Activated CD8-positive, alpha-beta T cell treated with anti-CD3 and anti-CD28 coated beads for 36 hours (primary cell): ENCODE results near the gene MGRN1. TPM values are rescaled to one million over a fixed set of nuclear protein-coding genes. Genes with fewer than 3 reads are reported as not detected.

ENCODE experiments used
- ATAC-seq: fragments of 200-7000 bp; cut with Tn5 transposase; one replicate; pipeline ENCODE4 v1.10.0; 2021; ENCODE audit warnings: mild to moderate bottlenecking, moderate library complexity
- CTCF ChIA-PET: fragments of 350-600 bp; sonication (Branson Sonifier 250); formaldehyde crosslinking; loops from one replicate; lab custom pipeline; 2021; ENCODE audit warnings: antibody characterized with exemption; lab: Charles Lee
- POLR2A ChIA-PET: fragments of 350-600 bp; sonication (Branson Sonifier 250); formaldehyde crosslinking; loops from one replicate; lab custom pipeline; 2021; ENCODE audit warnings: antibody characterized with exemption; lab: Charles Lee
- DNase-seq: peaks from one replicate; pipeline ENCODE4 v3.0.0-alpha.2; 2020
- H3K27ac Mint-ChIP-seq: one replicate; pipeline ENCODE4 v1.8.0; 2021; ENCODE audit warnings: mild to moderate bottlenecking, mixed read lengths
- H3K27me3 Mint-ChIP-seq: one replicate; pipeline ENCODE4 v1.8.0; 2021; ENCODE audit warnings: mixed read lengths
- H3K36me3 Mint-ChIP-seq: one replicate; pipeline ENCODE4 v1.8.0; 2021; ENCODE audit warnings: low read depth, mixed read lengths
- H3K4me1 Mint-ChIP-seq: one replicate; pipeline ENCODE4 v1.8.0; 2021; ENCODE audit warnings: low read depth, mixed read lengths
- H3K4me3 Mint-ChIP-seq: one replicate; pipeline ENCODE4 v1.8.0; 2021; ENCODE audit warnings: mild to moderate bottlenecking, moderate library complexity, mixed read lengths
- H3K9me3 Mint-ChIP-seq: one replicate; pipeline ENCODE4 v1.8.0; 2021; ENCODE audit warnings: mixed read lengths
- intact Hi-C: fragments of 100-400 bp; cut with micrococcal nuclease; formaldehyde crosslinking; loops from one replicate; pipeline ENCODE4 v1.10.0; 2022
- total RNA-seq, 2 experiments: library from RNA; stranded (reverse); gene quantifications; one replicate each; pipeline ENCODE4 v1.2.3, GENCODE V29; 2021
- TF ChIP-seq, protein P1 (sequence below): fragments of 200-600 bp; IDR thresholded peaks from one replicate; pipeline ENCODE4 v1.8.0; 2022; ENCODE audit warnings: antibody characterized with exemption, mild to moderate bottlenecking

The MGRN1 gene
- total RNA-seq, 2 experiments from 2014 or later = 67.6 to 70.8 TPM

GRCh38 chr16:4602331-4602730 lies 22.3 kb upstream of the MGRN1 start:
- no peaks in the 10 kb centered on the region for H3K4me1 Mint-ChIP-seq
- DNase-seq (no peak), ATAC-seq (no peak)
- intact Hi-C loops = no loop called here
- no peak overlapping the region for H3K4me3 Mint-ChIP-seq
- no peak overlapping the region for H3K27ac Mint-ChIP-seq
- H3K9me3 Mint-ChIP-seq = no peaks in the 10 kb centered on the region
- ChIA-PET POLR2A (no interaction called here), CTCF (no interaction called here)
- H3K36me3 Mint-ChIP-seq = no peaks in the 10 kb centered on the region
- TF ChIP-seq, protein P1, sequence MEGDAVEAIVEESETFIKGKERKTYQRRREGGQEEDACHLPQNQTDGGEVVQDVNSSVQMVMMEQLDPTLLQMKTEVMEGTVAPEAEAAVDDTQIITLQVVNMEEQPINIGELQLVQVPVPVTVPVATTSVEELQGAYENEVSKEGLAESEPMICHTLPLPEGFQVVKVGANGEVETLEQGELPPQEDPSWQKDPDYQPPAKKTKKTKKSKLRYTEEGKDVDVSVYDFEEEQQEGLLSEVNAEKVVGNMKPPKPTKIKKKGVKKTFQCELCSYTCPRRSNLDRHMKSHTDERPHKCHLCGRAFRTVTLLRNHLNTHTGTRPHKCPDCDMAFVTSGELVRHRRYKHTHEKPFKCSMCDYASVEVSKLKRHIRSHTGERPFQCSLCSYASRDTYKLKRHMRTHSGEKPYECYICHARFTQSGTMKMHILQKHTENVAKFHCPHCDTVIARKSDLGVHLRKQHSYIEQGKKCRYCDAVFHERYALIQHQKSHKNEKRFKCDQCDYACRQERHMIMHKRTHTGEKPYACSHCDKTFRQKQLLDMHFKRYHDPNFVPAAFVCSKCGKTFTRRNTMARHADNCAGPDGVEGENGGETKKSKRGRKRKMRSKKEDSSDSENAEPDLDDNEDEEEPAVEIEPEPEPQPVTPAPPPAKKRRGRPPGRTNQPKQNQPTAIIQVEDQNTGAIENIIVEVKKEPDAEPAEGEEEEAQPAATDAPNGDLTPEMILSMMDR = no peak
- no peaks in the 10 kb centered on the region for H3K27me3 Mint-ChIP-seq

GRCh38 chr16:4603624-4604170 lies 20.9 kb upstream of the MGRN1 start:
- H3K36me3 Mint-ChIP-seq = no peaks in the 10 kb centered on the region
- H3K4me3 Mint-ChIP-seq = no peak overlapping the region
- H3K27me3 Mint-ChIP-seq = no peaks in the 10 kb centered on the region
- DNase-seq (no peak), ATAC-seq (no peak)
- ChIA-PET CTCF (no interaction called here), POLR2A (no interaction called here)
- no peak overlapping the region for H3K27ac Mint-ChIP-seq
- TF ChIP-seq, protein P1 = no peak
- H3K4me1 Mint-ChIP-seq = no peaks in the 10 kb centered on the region
- H3K9me3 Mint-ChIP-seq = no peaks in the 10 kb centered on the region
- intact Hi-C loops = no loop called here

- CTCF ChIA-PET = no interaction called here
- H3K27me3 Mint-ChIP-seq = no peaks in the 10 kb centered on the region
Measured at GRCh38 chr16:4604401-4604800, 20.2 kb upstream of the MGRN1 start.

GRCh38 chr16:4606354-4606753 lies 18.3 kb upstream of the MGRN1 start:
- POLR2A ChIA-PET = no interaction called here
- no peaks in the 10 kb centered on the region for H3K4me1 Mint-ChIP-seq
- ATAC-seq (no peak), DNase-seq (no peak)
- no peaks in the 10 kb centered on the region for H3K36me3 Mint-ChIP-seq
- intact Hi-C loops = no loop called here
- no peak overlapping the region for H3K4me3 Mint-ChIP-seq
- no peaks in the 10 kb centered on the region for H3K27me3 Mint-ChIP-seq
- no peaks in the 10 kb centered on the region for H3K9me3 Mint-ChIP-seq
- TF ChIP-seq, protein P1 = no peak
- no peak overlapping the region for H3K27ac Mint-ChIP-seq
- CTCF ChIA-PET = no interaction called here

More at GRCh38 chr16:4604401-4604800, 20.2 kb upstream of the MGRN1 start:
- POLR2A ChIA-PET = interaction anchor here (0.6 kb wide), 1 partner anchor 9 kb away, joined by 3 read pairs; no protein-coding TSS in a partner anchor
- DNase-seq (no peak), ATAC-seq (no peak)
- no peaks in the 10 kb centered on the region for H3K4me1 Mint-ChIP-seq
- no peak overlapping the region for H3K27ac Mint-ChIP-seq
- intact Hi-C loops = no loop called here
- H3K36me3 Mint-ChIP-seq = no peaks in the 10 kb centered on the region
- no peaks in the 10 kb centered on the region for H3K9me3 Mint-ChIP-seq
- TF ChIP-seq, protein P1 = no peak
- no peak overlapping the region for H3K4me3 Mint-ChIP-seq

DNA sequence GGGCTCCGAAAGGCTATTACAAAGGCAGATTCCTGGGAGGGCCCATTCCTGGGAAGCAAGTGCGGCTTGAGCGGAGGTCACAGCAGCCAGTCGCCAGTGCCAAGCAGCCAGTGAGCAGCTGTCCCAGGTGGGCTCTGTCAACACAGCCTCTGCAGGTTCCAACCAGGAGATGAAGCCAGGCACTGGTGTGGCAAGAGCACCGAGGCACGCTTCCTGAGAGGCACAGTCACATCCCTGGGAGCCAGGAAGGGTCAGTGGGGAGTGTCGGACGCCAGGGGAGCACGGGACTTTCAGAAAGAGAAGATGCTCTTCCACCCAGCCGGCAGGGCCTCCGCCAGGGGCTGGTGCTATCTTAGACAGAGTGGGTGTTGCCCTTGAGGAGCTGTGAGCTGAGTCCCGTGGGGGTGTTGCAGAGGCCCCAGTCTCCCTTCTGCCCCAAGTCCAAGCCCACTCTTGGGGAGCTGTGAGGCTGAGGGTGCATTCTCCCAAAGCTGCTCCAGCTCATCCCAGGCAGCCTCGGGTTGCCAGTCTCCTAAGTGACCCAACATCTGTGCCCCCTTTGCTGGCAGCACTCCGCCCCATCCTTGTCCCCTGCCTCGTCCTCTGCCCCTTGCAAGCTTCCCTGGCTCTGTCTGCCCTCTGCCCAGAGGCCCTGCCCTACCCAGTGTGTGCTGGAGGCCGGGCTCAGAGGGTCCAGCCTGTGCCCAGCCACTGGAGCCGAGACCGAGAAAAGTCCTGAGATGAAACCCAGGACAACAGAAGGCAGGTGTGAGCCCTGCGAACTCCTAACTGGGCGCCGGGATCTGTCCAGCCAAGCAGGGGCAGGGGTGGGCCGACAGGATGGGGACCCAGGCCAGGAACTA lies 16.6 kb upstream of the MGRN1 start:
- intact Hi-C loops = no loop called here
- H3K9me3 Mint-ChIP-seq = no peaks in the 10 kb centered on the region
- ChIA-PET POLR2A (no interaction called here), CTCF (interaction anchor here (1.0 kb wide), 1 partner anchor 16 kb away, joined by 3 read pairs; the partner anchor contains the start of gene MGRN1)
- no peak overlapping the region for H3K27ac Mint-ChIP-seq
- ATAC-seq (no peak), DNase-seq (no peak)
- TF ChIP-seq, protein P1 = no peak
- no peak overlapping the region for H3K4me3 Mint-ChIP-seq
- no peaks in the 10 kb centered on the region for H3K36me3 Mint-ChIP-seq
- H3K27me3 Mint-ChIP-seq = no peaks in the 10 kb centered on the region
- peaks cover 6% of the 10 kb centered on the region for H3K4me1 Mint-ChIP-seq
